Measurements from ENCODE around the gene ADAMTS2.

The ADAMTS2 gene

GRCh38 chr5:179254638-179255271 is 90.5 kb downstream of the ADAMTS2 start:
- DNase-seq (ENCODE audit: low spot score) = peak; percentile 67

- no peak for DNase-seq (ENCODE audit: low spot score)
Observed at GRCh38 chr5:179253730-179254129, 91.5 kb downstream of the ADAMTS2 start.

GRCh38 chr5:179251276-179251969 is 93.8 kb downstream of the ADAMTS2 start:
- DNase-seq (ENCODE audit: low spot score) = no peak

- no peak for DNase-seq (ENCODE audit: low spot score)
Observed at GRCh38 chr5:179250561-179251225, 94.6 kb downstream of the ADAMTS2 start.

- DNase-seq (ENCODE audit: low spot score) = no peak
Observed at GRCh38 chr5:179246227-179246626, 99.0 kb downstream of the ADAMTS2 start.

GRCh38 chr5:179245031-179245430 is 100.2 kb downstream of the ADAMTS2 start:
- no peak for DNase-seq (ENCODE audit: low spot score)

GRCh38 chr5:179244044-179244443 is 101.2 kb downstream of the ADAMTS2 start:
- no peak for DNase-seq (ENCODE audit: low spot score)

GRCh38 chr5:179243333-179243732 is 101.9 kb downstream of the ADAMTS2 start:
- peak; percentile 96 for DNase-seq (ENCODE audit: low spot score)

GRCh38 chr5:179242676-179243075 is 102.6 kb downstream of the ADAMTS2 start:
- DNase-seq (ENCODE audit: low spot score) = no peak

- DNase-seq (ENCODE audit: low spot score) = no peak
Observed at GRCh38 chr5:179241764-179242370, 103.4 kb downstream of the ADAMTS2 start.

GRCh38 chr5:179241175-179241574 is 104.1 kb downstream of the ADAMTS2 start:
- DNase-seq (ENCODE audit: low spot score) = no peak

GRCh38 chr5:179240561-179240960 is 104.7 kb downstream of the ADAMTS2 start:
- DNase-seq (ENCODE audit: low spot score) = no peak

GRCh38 chr5:179239256-179240135 is 105.8 kb downstream of the ADAMTS2 start:
- no peak for DNase-seq (ENCODE audit: low spot score)

GRCh38 chr5:179238628-179238970 is 106.7 kb downstream of the ADAMTS2 start:
- no peak for DNase-seq (ENCODE audit: low spot score)

- DNase-seq (ENCODE audit: low spot score) = no peak
Observed at GRCh38 chr5:179237770-179238627, 107.3 kb downstream of the ADAMTS2 start.

- DNase-seq (ENCODE audit: low spot score) = no peak
Observed at GRCh38 chr5:179235416-179236400, 109.6 kb downstream of the ADAMTS2 start.

GRCh38 chr5:179234563-179235135 is 110.6 kb downstream of the ADAMTS2 start:
- DNase-seq (ENCODE audit: low spot score) = no peak

- no peak for DNase-seq (ENCODE audit: low spot score)
Observed at GRCh38 chr5:179233909-179234562, 111.2 kb downstream of the ADAMTS2 start.
